A673 (cell line): ENCODE measurements around the gene RACGAP1. TPM values are rescaled to one million over a fixed set of nuclear protein-coding genes. Genes with fewer than 3 reads are reported as not detected.

Experiments
- BruUV-seq: library from RNA; stranded (reverse); fragments of 400-500 nt; replicated peaks from 2 replicates; lab custom pipeline; 2021; lab: Mats Ljungman, UMichigan
- CTCF ChIA-PET: fragments of 300-600 bp; sonication (Branson Sonifier 250); formaldehyde crosslinking; loops from one replicate; lab custom pipeline; 2022; ENCODE audit warnings: antibody characterized with exemption; lab: Charles Lee
- POLR2A ChIA-PET: fragments of 300-600 bp; sonication (Branson Sonifier 250); formaldehyde crosslinking; loops from one replicate; lab custom pipeline; 2022; ENCODE audit warnings: antibody characterized with exemption; ENCODE audit not compliant: low non-redundant PET; lab: Charles Lee
- DNase-seq: peaks from one replicate; pipeline ENCODE4 v3.0.0-alpha.2; 2015; ENCODE audit warnings: low spot score
- H3K27ac ChIP-seq: fragments of 200-600 bp; sonication (generic); 2 replicates; pipeline ENCODE4 v1.5.1; 2016; ENCODE audit warnings: mixed run types, low read depth, mild to moderate bottlenecking, mixed read lengths, antibody characterized with exemption, low read length; ENCODE audit not compliant: poor library complexity, severe bottlenecking
- H3K27me3 ChIP-seq: fragments of 200-600 bp; sonication (generic); replicated peaks from 2 replicates; pipeline ENCODE4 v1.6.1; 2017; ENCODE audit warnings: mixed run types, low read depth, mild to moderate bottlenecking, mixed read lengths, antibody characterized with exemption, low read length; ENCODE audit not compliant: insufficient read depth, poor library complexity
- H3K36me3 ChIP-seq: fragments of 200-600 bp; sonication (generic); 2 replicates; pipeline ENCODE4 v1.6.1; 2016; ENCODE audit warnings: mixed run types, mild to moderate bottlenecking, mixed read lengths, antibody characterized with exemption, low read length; ENCODE audit not compliant: insufficient read depth, poor library complexity, severe bottlenecking
- H3K4me1 ChIP-seq: fragments of 200-600 bp; sonication (generic); 2 replicates; pipeline ENCODE4 v1.6.1; 2017; ENCODE audit warnings: mixed run types, mild to moderate bottlenecking, mixed read lengths, antibody characterized with exemption, low read length; ENCODE audit not compliant: insufficient read depth, poor library complexity, severe bottlenecking
- H3K4me3 ChIP-seq: fragments of 200-600 bp; sonication (generic); 2 replicates; pipeline ENCODE4 v1.5.1; 2016; ENCODE audit warnings: low read depth, mixed run types, mild to moderate bottlenecking, mixed read lengths, low read length; ENCODE audit not compliant: poor library complexity, severe bottlenecking
- H3K9me3 ChIP-seq: fragments of 200-600 bp; sonication (generic); 2 replicates; pipeline ENCODE4 v1.6.1; 2016; ENCODE audit warnings: mixed run types, low read depth, mild to moderate bottlenecking, mixed read lengths, antibody characterized with exemption, low read length; ENCODE audit not compliant: poor library complexity, severe bottlenecking
- EZH2 ChIP-seq: fragments of 200-600 bp; sonication (generic); IDR thresholded peaks from 2 replicates; pipeline ENCODE4 v1.6.1; 2017; ENCODE audit warnings: borderline replicate concordance, low read depth, mild to moderate bottlenecking, mixed read lengths, antibody characterized with exemption, low read length; ENCODE audit not compliant: poor library complexity, severe bottlenecking
- intact Hi-C: fragments of 100-400 bp; cut with micrococcal nuclease; formaldehyde crosslinking; loops from one replicate; pipeline ENCODE4 v1.10.0; 2022; ENCODE audit not compliant: unreplicated experiment
- total RNA-seq: library from RNA; stranded (reverse); gene quantifications from 2 replicates; pipeline ENCODE4 v1.2.3, GENCODE V29; 2021
- TF ChIP-seq, protein P1 (sequence below): fragments of 300-800, 200-600 bp; sonication (generic); conservative IDR thresholded peaks from 2 replicates; pipeline ENCODE4 v1.5.1; 2017; ENCODE audit warnings: low read depth, mild to moderate bottlenecking, antibody characterized with exemption, low read length, moderate library complexity, mixed read lengths

Gene RACGAP1
- total RNA-seq, 1 experiment from 2014 or later, result 173 TPM

DNA sequence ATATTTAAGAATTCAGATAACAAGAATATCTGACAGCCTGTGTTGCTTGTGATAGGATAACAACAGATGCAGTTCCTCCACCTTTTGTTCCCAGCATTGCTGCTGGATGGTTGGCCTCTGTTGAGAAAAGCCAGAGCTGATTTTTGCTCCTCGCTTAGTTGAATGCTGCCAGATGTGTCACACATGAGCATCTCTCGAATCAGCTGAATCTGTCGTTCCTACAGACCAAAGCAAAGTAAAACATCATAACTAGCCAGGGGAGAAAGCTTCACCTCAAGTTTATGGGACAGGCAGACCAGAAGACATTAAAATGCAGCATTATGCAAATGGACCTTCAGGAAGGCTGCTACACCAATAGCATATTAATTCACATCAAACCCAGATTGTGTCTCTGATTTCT, 20.1 kb downstream of the RACGAP1 start:
- POLR2A ChIA-PET, result interaction anchor here (0.6 kb wide), 1 partner anchor 25 kb away, joined by 11 read pairs; no protein-coding TSS in a partner anchor
- no peak for DNase-seq
- Histone ChIP-seq H3K36me3 (peaks cover 90% of the 10 kb centered on the region), H3K27me3 (no peaks in the 10 kb centered on the region), H3K27ac (no peak overlapping the region), H3K4me1 (no peaks in the 10 kb centered on the region), H3K9me3 (no peaks in the 10 kb centered on the region), H3K4me3 (no peak overlapping the region)
- CTCF ChIA-PET, result no interaction called here
- BruUV-seq, result no TSS peak
- intact Hi-C loops, result no loop called here
- TF ChIP-seq, protein P1, sequence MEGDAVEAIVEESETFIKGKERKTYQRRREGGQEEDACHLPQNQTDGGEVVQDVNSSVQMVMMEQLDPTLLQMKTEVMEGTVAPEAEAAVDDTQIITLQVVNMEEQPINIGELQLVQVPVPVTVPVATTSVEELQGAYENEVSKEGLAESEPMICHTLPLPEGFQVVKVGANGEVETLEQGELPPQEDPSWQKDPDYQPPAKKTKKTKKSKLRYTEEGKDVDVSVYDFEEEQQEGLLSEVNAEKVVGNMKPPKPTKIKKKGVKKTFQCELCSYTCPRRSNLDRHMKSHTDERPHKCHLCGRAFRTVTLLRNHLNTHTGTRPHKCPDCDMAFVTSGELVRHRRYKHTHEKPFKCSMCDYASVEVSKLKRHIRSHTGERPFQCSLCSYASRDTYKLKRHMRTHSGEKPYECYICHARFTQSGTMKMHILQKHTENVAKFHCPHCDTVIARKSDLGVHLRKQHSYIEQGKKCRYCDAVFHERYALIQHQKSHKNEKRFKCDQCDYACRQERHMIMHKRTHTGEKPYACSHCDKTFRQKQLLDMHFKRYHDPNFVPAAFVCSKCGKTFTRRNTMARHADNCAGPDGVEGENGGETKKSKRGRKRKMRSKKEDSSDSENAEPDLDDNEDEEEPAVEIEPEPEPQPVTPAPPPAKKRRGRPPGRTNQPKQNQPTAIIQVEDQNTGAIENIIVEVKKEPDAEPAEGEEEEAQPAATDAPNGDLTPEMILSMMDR, result no peak
- no peak for TF ChIP-seq EZH2

DNA sequence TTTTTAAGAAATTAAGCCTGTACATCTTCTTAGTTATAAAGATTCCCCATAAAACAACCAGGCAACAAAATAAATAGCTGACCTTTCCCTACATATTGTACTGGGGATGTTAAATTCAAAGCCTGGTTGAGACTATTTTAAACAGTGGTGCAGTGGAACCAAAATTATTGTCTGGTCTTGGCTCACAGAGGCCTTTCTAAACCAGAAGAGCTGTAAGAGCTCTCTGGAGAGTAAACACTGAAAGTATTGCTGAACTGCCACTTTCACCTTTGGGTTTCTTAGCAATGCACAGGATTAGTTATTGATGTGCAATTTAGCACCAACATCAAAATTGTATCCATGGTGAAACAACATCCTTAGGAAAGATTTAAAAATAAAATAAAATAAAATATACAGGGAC, 20.6 kb downstream of the RACGAP1 start:
- Histone ChIP-seq H3K27me3 (no peaks in the 10 kb centered on the region), H3K4me1 (no peaks in the 10 kb centered on the region), H3K27ac (no peak overlapping the region), H3K9me3 (no peaks in the 10 kb centered on the region), H3K36me3 (peaks cover 86% of the 10 kb centered on the region), H3K4me3 (no peak overlapping the region)
- POLR2A ChIA-PET, result interaction anchor here (0.6 kb wide), 1 partner anchor 25 kb away, joined by 11 read pairs; no protein-coding TSS in a partner anchor
- intact Hi-C loops, result no loop called here
- TF ChIP-seq, protein P1, result no peak
- TF ChIP-seq EZH2, result no peak
- no peak for DNase-seq
- CTCF ChIA-PET, result no interaction called here
- no TSS peak for BruUV-seq

DNA sequence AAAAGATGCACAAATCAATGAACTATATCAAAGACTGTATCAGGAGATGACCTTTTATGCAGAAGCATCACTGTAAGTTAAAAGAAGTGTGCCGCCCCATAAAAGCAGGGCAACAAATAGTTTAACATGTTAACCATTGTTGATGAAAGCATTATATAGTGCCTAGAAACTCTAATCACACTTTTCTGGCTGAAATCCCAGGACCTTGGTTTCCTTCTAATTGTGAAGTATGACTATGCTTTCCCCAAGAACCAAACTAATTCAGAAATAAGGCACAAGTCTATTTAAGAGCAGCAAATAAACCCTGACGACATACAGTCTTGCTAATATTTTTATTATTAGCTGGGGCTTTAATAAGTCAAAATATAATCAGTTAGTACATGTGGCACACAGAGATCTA, 21.7 kb downstream of the RACGAP1 start:
- CTCF ChIA-PET, result no interaction called here
- Histone ChIP-seq H3K27ac (no peak overlapping the region), H3K27me3 (no peaks in the 10 kb centered on the region), H3K4me1 (no peaks in the 10 kb centered on the region), H3K4me3 (no peak overlapping the region), H3K9me3 (no peaks in the 10 kb centered on the region), H3K36me3 (peaks cover 86% of the 10 kb centered on the region)
- no peak for DNase-seq
- POLR2A ChIA-PET, result no interaction called here
- no peak for TF ChIP-seq EZH2
- TF ChIP-seq, protein P1, result no peak
- intact Hi-C loops, result no loop called here
- BruUV-seq, result no TSS peak
